IPS-15b (cell line): Measurements from ENCODE around the gene NRXN3.

Experiments used
- H3K27me3 ChIP-seq: one replicate; pipeline ENCODE4 v1.6.1; 2013; ENCODE audit warnings: low read length; ENCODE audit not compliant: control insufficient read depth, insufficient read depth
- H3K36me3 ChIP-seq: one replicate; pipeline ENCODE4 v1.6.1; 2013; ENCODE audit warnings: low read length; ENCODE audit not compliant: control insufficient read depth, insufficient read depth
- H3K4me1 ChIP-seq: one replicate; pipeline ENCODE4 v1.6.1; 2013; ENCODE audit warnings: mild to moderate bottlenecking, low read length; ENCODE audit not compliant: control insufficient read depth, insufficient read depth
- H3K4me3 ChIP-seq: one replicate; pipeline ENCODE4 v1.5.1; 2013; ENCODE audit warnings: low read depth, low read length
- H3K9ac ChIP-seq: one replicate; pipeline ENCODE4 v1.6.1; 2013; ENCODE audit warnings: low read depth, mild to moderate bottlenecking, low read length
- H3K9me3 ChIP-seq: one replicate; pipeline ENCODE4 v1.6.1; 2013; ENCODE audit warnings: mild to moderate bottlenecking, low read length; ENCODE audit not compliant: control insufficient read depth, insufficient read depth

NRXN3 gene

DNA sequence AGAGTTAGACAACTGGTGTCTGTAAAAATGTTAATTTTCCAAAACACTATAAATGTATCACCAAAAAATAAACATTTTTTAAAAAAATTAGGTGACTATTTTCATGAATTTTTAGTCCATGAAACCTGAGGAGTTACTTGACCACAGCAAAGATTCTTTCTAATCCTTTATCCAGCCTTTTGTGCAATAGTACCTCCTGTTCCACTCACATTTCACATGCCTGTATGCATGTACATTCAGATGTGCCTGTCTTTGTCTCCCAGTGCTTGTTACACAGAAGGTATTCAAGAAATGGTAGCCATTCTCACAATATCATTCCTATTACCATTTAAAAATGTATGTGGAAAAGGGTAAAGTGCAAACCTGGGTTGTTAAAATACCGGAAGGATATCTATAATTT, 1184.2 kb downstream of the NRXN3 start:
- Histone ChIP-seq H3K9ac (no peak overlapping the region), H3K36me3 (no peaks in the 10 kb centered on the region), H3K4me3 (no peak overlapping the region), H3K27me3 (no peaks in the 10 kb centered on the region), H3K4me1 (peaks cover 3% of the 10 kb centered on the region), H3K9me3 (no peaks in the 10 kb centered on the region)

GRCh38 chr14:79356040-79356439, 1185.9 kb downstream of the NRXN3 start:
- H3K9me3 ChIP-seq: no peaks in the 10 kb centered on the region

DNA sequence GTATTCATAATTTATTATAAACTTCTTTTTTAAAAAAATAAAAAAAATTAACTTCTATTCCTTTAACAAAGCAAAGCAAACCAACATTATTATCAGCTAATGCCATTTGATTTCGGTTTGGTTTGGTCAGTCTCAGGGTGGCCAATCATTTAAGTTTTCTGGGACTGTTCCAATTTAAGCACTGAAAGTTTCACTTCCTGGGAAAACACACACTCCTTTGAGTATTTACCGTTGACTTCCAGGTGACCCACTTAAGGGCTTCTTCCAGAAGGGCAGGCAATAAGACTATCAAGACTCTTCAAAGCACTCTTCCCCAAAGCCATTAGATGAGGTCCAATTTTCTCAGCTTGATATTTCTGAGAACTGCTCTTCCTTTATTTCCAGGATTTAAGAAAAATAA, 1187.1 kb downstream of the NRXN3 start:
- no peaks in the 10 kb centered on the region for H3K36me3 ChIP-seq
- H3K4me1 ChIP-seq: peaks cover 3% of the 10 kb centered on the region
- H3K9me3 ChIP-seq: no peaks in the 10 kb centered on the region
- H3K9ac ChIP-seq: no peak overlapping the region
- no peaks in the 10 kb centered on the region for H3K27me3 ChIP-seq
- no peak overlapping the region for H3K4me3 ChIP-seq

More at GRCh38 chr14:79356040-79356439, 1185.9 kb downstream of the NRXN3 start:
- Histone ChIP-seq H3K4me1 (peaks cover 3% of the 10 kb centered on the region), H3K4me3 (no peak overlapping the region), H3K27me3 (no peaks in the 10 kb centered on the region), H3K36me3 (no peaks in the 10 kb centered on the region), H3K9ac (no peak overlapping the region)

DNA sequence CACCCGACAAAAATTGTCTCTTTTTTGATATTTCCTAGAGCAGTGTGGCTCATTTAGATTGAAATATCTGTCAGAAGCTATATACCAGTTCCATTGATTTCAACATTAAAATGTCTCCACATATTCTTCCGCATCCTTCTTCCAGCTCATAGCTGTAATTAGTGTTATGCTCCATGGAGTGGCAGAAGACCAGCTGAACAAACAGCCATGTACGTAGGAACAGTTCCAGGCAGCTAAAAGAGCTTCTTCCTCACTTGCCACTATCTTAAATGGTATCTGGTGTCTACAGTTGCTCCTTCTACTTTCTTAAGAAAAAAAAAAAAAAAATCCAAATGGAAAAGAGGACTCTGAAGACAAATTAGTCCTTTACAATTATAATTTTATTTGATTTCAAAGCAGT, 1193.1 kb downstream of the NRXN3 start:
- H3K9me3 ChIP-seq: no peaks in the 10 kb centered on the region
- H3K4me1 ChIP-seq: no peaks in the 10 kb centered on the region
- H3K36me3 ChIP-seq: no peaks in the 10 kb centered on the region
- no peak overlapping the region for H3K9ac ChIP-seq
- no peaks in the 10 kb centered on the region for H3K27me3 ChIP-seq
- H3K4me3 ChIP-seq: no peak overlapping the region

- H3K27me3 ChIP-seq: no peaks in the 10 kb centered on the region
- peaks cover 14% of the 10 kb centered on the region for H3K4me1 ChIP-seq
- H3K9me3 ChIP-seq: no peaks in the 10 kb centered on the region
- H3K9ac ChIP-seq: no peak overlapping the region
- H3K4me3 ChIP-seq: no peak overlapping the region
- H3K36me3 ChIP-seq: no peaks in the 10 kb centered on the region
Measured at GRCh38 chr14:79369359-79370332, 1199.5 kb downstream of the NRXN3 start.

DNA sequence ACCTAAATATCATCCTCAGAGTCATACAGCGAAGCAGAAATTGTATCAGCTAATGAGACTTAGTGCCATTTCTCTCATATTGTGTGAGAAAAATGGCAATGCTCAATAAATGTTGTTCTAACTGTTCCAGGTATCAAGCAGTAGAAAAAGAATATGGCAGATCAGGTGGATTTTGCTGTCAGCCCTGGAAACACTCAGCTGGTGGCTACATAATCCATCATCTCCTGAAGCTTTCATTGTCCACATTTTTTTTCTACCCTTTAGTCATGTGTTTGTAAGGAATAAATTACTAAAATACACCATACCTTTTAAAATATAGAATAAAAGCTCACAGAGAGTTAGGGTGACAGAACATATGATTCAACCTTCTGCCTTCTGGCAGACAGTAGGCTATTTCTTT, 1200.8 kb downstream of the NRXN3 start:
- Histone ChIP-seq H3K27me3 (no peaks in the 10 kb centered on the region), H3K4me3 (no peak overlapping the region), H3K9me3 (no peaks in the 10 kb centered on the region), H3K4me1 (peaks cover 23% of the 10 kb centered on the region), H3K36me3 (no peaks in the 10 kb centered on the region), H3K9ac (no peak overlapping the region)

GRCh38 chr14:79373451-79373850, 1203.3 kb downstream of the NRXN3 start:
- Histone ChIP-seq H3K27me3 (no peaks in the 10 kb centered on the region), H3K9ac (no peak overlapping the region), H3K9me3 (no peaks in the 10 kb centered on the region), H3K4me3 (no peak overlapping the region), H3K4me1 (peaks cover 33% of the 10 kb centered on the region), H3K36me3 (no peaks in the 10 kb centered on the region)

DNA sequence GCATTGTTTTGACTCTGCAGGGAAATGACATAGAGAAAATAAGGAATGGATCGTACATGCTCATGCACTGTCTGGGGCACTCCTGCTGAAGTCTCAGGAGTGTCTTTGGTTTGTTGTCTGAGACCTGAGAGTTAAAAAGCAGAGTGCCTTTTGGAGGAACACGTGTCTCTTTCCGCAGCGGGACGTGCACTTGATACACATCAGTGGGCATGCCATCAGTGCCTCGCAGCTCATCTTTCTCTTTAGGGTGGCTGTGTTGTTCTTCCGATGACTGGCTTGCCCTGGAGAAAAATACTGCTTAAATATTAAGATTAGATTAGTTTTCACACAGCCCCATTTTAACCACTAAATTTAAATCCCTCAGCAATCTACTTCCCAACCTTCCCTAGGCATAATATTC, 1205.2 kb downstream of the NRXN3 start:
- no peaks in the 10 kb centered on the region for H3K36me3 ChIP-seq
- no peak overlapping the region for H3K4me3 ChIP-seq
- no peaks in the 10 kb centered on the region for H3K27me3 ChIP-seq
- H3K9ac ChIP-seq: no peak overlapping the region
- no peaks in the 10 kb centered on the region for H3K9me3 ChIP-seq
- H3K4me1 ChIP-seq: peaks cover 42% of the 10 kb centered on the region

DNA sequence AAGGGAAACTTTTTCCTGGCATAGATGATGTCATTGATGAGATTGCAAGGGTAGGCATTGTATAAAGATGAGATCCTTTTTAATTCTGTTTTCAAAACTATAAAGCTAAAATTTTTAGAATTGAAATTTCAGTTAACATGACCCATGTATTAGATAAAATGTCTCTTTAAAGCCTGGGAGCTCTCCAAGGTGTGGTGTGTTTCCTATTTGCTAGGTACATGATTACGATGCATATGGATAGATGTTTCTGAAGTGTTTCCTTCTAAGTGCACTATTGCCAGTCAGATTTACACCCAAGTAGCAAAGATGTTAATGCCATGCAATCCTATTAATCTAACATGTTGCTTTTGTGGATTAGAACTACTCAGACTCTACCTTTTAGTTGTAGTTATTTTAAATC, 1206.4 kb downstream of the NRXN3 start:
- H3K4me1 ChIP-seq: peaks cover 42% of the 10 kb centered on the region

GRCh38 chr14:79378020-79378419, 1207.8 kb downstream of the NRXN3 start:
- H3K9me3 ChIP-seq: no peaks in the 10 kb centered on the region
- H3K27me3 ChIP-seq: no peaks in the 10 kb centered on the region
- no peak overlapping the region for H3K4me3 ChIP-seq
- H3K4me1 ChIP-seq: peaks cover 42% of the 10 kb centered on the region
- H3K36me3 ChIP-seq: no peaks in the 10 kb centered on the region
- H3K9ac ChIP-seq: no peak overlapping the region

More for the DNA sequence above, 1206.4 kb downstream of the NRXN3 start:
- no peaks in the 10 kb centered on the region for H3K27me3 ChIP-seq
- H3K9me3 ChIP-seq: no peaks in the 10 kb centered on the region
- H3K9ac ChIP-seq: no peak overlapping the region
- H3K4me3 ChIP-seq: no peak overlapping the region
- H3K36me3 ChIP-seq: no peaks in the 10 kb centered on the region

DNA sequence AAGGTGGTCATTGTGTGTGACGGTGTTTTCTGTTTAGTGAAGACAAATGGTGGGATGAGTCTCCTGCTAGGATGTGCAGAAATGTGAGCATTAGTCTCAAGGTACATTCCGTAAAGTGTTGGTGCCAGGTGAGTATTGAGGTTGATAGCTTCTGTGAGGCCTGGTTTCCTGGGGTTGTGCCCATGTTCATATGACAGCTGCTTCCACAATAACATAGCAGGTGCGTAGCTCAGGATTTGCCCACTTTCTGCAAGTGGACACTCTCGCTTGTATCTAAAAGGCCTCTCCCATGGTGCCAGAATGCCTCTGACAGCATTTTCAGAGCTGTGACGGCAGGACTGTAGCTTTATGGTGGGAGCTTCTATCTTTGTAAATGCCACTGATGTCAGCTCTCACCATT, 1209.1 kb downstream of the NRXN3 start:
- Histone ChIP-seq H3K9me3 (no peaks in the 10 kb centered on the region), H3K4me1 (peaks cover 32% of the 10 kb centered on the region), H3K4me3 (no peak overlapping the region), H3K9ac (no peak overlapping the region), H3K36me3 (no peaks in the 10 kb centered on the region), H3K27me3 (no peaks in the 10 kb centered on the region)

DNA sequence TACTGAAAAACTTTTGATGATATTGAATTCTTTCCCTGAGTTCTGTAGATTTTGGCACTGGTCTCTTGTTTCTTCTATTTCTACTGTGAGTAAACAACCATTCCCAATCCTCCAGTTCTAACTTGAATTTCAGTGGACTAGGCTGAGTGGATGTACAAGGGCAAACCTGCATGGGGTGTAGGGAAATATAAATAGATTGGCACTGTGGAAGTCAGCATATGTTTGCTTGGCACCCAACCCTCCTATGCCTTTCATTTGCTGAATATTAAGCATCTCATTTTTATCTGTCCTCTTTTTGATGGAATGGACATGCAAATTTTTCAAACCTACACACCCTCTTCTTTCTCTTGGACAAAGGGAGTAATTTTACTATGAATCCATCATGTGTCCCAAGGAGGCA, 1212.9 kb downstream of the NRXN3 start:
- no peak overlapping the region for H3K4me3 ChIP-seq
- H3K4me1 ChIP-seq: peaks cover 13% of the 10 kb centered on the region
- H3K9me3 ChIP-seq: no peaks in the 10 kb centered on the region
- no peak overlapping the region for H3K9ac ChIP-seq
- no peaks in the 10 kb centered on the region for H3K36me3 ChIP-seq
- H3K27me3 ChIP-seq: no peaks in the 10 kb centered on the region
